ENCODE data around the gene TTC31. TPM values are rescaled to one million over a fixed set of nuclear protein-coding genes. Genes with fewer than 3 reads are reported as not detected.
"Not testable (repeated sequence)": the region's sequence is repeated elsewhere in the genome, so short reads cannot be mapped to it uniquely, and the experiment has no call there.

TTC31 gene
- total RNA-seq, 2 experiments from 2014 or later = 38.3 to 40.0 TPM

DNA sequence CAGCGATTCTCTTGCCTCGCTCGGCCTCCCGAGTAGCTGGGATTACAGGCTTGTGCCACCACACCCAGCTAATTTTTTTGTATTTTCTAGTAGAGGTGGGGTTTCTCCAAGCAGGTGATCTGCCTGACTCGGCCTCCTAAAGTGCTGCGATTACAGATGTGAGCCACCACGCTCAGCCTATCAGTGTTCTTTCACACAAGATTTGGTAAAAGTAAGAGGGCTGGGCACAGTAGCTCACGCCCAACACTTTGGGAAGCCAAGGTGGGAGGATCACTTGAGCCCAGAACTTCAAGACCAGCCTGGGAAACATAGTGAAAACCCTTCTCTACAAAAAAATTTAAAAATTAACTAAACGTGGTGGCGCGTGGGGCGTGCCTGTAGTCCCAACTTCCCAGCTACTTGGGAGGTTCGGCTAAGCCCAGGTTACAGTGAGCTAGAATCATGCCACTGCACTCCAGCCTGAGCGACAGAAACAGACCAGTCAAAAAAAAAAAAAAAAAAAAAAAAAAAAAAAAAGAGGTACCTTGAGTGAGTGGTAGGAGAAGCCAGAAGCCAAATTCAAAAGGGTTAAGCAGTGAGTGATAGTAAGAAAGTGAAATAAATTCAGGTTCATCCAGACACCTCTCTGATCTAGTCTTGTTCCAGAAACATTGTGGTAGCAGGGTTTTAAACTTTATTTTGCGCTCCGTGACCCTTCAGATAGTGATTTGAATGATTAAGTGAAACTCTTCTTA lies 11.4 kb upstream of the TTC31 start:
- ATAC-seq (peak; percentile 1), DNase-seq (no peak)
- ChIA-PET CTCF (interaction anchor here (0.8 to 3.0 kb wide), 6 partner anchors 11 to 137 kb away, joined by 3 to 26 read pairs (median 4); partner anchors contain the start of genes CCDC142 and TTC31), POLR2A (interaction anchor here (0.6 to 2.9 kb wide), 9 partner anchors 9 to 293 kb away, joined by 3 to 39 read pairs (median 4); partner anchors contain the start of genes CCDC142, DOK1, INO80B and LOXL3)
- Mint-ChIP-seq H3K9me3 (ENCODE audit: insufficient read depth) (no peaks in the 10 kb centered on the region), H3K27ac (peak overlapping the region; percentile 99), H3K27me3 (ENCODE audit: low read depth) (no peaks in the 10 kb centered on the region), H3K36me3 (ENCODE audit: low read depth) (peaks cover 42% of the 10 kb centered on the region), H3K4me3 (peak overlapping the region; percentile 98), H3K4me1 (ENCODE audit: low read depth) (peaks cover 34% of the 10 kb centered on the region)

DNA sequence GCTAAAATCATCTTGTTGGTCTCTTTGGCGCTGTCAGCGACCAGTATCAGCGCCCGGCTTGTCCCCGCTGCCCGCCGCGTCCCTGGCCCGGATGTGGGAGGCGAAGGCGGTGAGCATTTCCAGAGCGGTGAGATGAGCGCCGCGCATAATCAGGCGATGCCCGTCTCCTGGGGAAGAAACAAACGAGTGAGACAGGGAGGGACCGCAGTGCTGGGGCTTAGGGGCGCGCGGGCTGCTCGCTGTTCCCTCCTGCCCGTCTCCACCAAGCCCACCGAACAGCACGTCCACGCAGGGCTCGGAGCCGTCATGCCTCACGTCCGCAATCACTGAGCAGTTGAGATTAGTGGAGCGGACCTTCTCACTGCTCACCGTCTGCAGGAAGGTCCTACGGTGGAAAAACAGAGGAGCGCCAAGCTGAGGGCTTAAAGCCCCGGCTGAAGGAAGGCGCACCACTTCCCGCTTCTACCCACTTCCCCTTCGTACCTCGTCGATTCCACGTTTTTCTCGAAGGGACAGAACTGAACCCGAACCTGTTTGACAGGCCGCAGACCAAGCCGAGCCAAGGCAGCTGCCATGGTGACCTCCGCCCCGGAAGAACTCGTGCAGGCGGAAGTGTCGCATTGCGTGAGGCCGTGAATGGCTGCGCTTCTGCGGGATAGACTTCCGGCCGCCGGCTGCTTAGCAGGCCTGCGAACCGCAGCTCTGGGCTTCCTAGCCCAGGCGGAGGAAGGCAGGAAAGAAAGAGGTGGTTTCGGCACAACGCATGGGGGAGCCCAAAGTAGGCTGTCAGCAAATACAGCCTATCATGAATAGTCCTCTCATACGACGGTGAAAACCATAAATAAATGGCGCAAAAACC lies 10.6 kb upstream of the TTC31 start, which contains the start of gene MRPL53:
Gene MRPL53 (minus strand): TSS at position 595 of the 859 bp plus-strand sequence. CDS start 20 bp downstream, at position 575.
- Mint-ChIP-seq H3K27ac (peak within 1 kb of the TSS; percentile 99), H3K27me3 (ENCODE audit: low read depth) (no peaks in the 10 kb centered on the region), H3K9me3 (ENCODE audit: insufficient read depth) (no peaks in the 10 kb centered on the region), H3K4me1 (ENCODE audit: low read depth) (peaks cover 33% of the 10 kb centered on the region), H3K4me3 (peak within 1 kb of the TSS; percentile 98), H3K36me3 (ENCODE audit: low read depth) (peaks cover 46% of the 10 kb centered on the region)
- POLR2A ChIA-PET = interaction anchor here (0.6 to 2.9 kb wide), 14 partner anchors 10 to 294 kb away, joined by 3 to 39 read pairs (median 4); partner anchors contain the start of genes AUP1, CCDC142, DOK1 and HTRA2
- CTCF ChIA-PET = interaction anchor here (0.7 to 3.0 kb wide), 13 partner anchors 10 to 223 kb away, joined by 3 to 26 read pairs (median 5); partner anchors contain the start of genes AUP1, CCDC142, HTRA2 and INO80B
- peak; percentile 97 for DNase-seq
- ATAC-seq = peak; percentile 95

DNA sequence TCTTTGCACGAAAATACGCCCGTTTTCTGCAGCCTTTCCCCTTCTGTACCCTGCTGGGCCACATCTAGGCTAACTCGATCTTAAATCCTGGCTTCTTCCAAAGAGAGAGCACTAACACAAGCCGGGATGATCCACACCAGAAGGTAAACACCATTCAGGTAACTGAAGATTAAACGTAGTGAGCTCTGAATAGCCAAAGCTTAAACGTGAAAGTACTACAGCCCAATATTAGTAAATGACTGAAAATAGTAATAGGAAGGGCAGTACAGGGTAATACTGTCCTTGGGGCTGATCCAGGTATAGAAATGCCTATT lies 10.0 kb upstream of the TTC31 start:
- CTCF ChIA-PET = interaction anchor here (0.7 to 3.0 kb wide), 13 partner anchors 9 to 223 kb away, joined by 3 to 26 read pairs (median 5); partner anchors contain the start of genes AUP1, CCDC142, HTRA2 and INO80B
- Mint-ChIP-seq H3K27ac (peak overlapping the region; percentile 99), H3K9me3 (ENCODE audit: insufficient read depth) (no peaks in the 10 kb centered on the region), H3K4me3 (peak overlapping the region; percentile 98), H3K4me1 (ENCODE audit: low read depth) (peaks cover 36% of the 10 kb centered on the region), H3K27me3 (ENCODE audit: low read depth) (no peaks in the 10 kb centered on the region), H3K36me3 (ENCODE audit: low read depth) (peaks cover 50% of the 10 kb centered on the region)
- ATAC-seq (no peak), DNase-seq (no peak)
- POLR2A ChIA-PET = interaction anchor here (0.6 to 2.9 kb wide), 14 partner anchors 9 to 294 kb away, joined by 3 to 39 read pairs (median 4); partner anchors contain the start of genes AUP1, CCDC142, DOK1 and HTRA2

DNA sequence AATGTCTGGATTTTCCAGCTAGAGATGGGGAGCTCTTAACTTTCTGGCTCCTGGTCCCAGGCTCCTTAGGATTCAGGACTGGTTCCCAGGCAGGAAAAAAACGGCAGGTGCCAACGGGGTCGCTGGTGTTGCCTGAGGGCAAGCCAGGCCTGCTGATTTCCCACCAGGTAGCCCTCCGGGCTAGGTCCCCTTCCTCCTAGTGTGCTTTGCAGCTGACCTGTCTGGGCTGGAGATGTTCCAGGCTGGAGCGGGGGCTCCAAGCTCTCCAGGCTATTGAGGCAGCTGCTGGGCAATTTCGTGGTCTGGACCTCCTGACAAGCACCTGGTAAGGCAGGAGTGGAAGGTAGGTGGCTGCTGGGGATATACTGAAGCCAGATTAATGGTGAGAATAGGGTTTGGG lies 8.4 kb upstream of the TTC31 start:
- ATAC-seq = no peak
- POLR2A ChIA-PET = interaction anchor here (1.3 to 1.6 kb wide), 2 partner anchors 8 to 16 kb away, joined by 5 to 7 read pairs; partner anchors contain the start of genes CCDC142, TTC31 and WBP1

DNA sequence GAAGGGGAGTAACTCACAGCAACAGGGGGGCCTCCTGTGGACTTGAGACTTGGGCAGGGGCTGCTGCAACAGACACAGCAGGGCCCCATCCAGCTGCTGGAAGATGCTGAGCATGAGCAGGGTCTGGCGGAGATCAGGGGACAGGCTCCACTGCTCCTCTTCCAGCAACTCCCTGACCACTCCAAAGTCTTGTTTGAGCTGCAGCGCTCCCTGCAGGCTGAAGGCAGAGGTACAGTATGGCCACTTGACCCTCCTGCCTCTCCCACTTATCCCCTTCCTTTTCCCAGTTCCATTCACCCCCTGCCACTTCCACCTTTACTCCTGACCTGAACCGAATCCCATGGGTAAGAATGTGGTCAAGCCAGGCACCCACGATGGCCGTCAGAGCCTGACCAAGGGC lies 8.0 kb upstream of the TTC31 start:
- DNase-seq (no peak), ATAC-seq (no peak)
- ChIA-PET CTCF (interaction anchor here (0.8 to 2.5 kb wide), 7 partner anchors 8 to 225 kb away, joined by 3 to 11 read pairs (median 4); partner anchors contain the start of gene WBP1), POLR2A (interaction anchor here (1.3 to 1.6 kb wide), 2 partner anchors 8 to 17 kb away, joined by 5 to 7 read pairs; partner anchors contain the start of genes CCDC142, TTC31 and WBP1)
- Mint-ChIP-seq H3K4me1 (ENCODE audit: low read depth) (peaks cover 43% of the 10 kb centered on the region), H3K36me3 (ENCODE audit: low read depth) (peaks cover 54% of the 10 kb centered on the region), H3K27me3 (ENCODE audit: low read depth) (no peaks in the 10 kb centered on the region), H3K27ac (no peak overlapping the region), H3K9me3 (ENCODE audit: insufficient read depth) (no peaks in the 10 kb centered on the region), H3K4me3 (no peak overlapping the region)

More for the DNA sequence above, 8.4 kb upstream of the TTC31 start:
- Mint-ChIP-seq H3K27ac (no peak overlapping the region), H3K9me3 (ENCODE audit: insufficient read depth) (no peaks in the 10 kb centered on the region), H3K4me3 (no peak overlapping the region), H3K27me3 (ENCODE audit: low read depth) (no peaks in the 10 kb centered on the region), H3K36me3 (ENCODE audit: low read depth) (peaks cover 54% of the 10 kb centered on the region), H3K4me1 (ENCODE audit: low read depth) (peaks cover 42% of the 10 kb centered on the region)
- CTCF ChIA-PET = interaction anchor here (0.7 to 2.5 kb wide), 7 partner anchors 15 to 225 kb away, joined by 3 to 11 read pairs (median 3); partner anchors contain the start of gene WBP1
- no peak for DNase-seq

DNA sequence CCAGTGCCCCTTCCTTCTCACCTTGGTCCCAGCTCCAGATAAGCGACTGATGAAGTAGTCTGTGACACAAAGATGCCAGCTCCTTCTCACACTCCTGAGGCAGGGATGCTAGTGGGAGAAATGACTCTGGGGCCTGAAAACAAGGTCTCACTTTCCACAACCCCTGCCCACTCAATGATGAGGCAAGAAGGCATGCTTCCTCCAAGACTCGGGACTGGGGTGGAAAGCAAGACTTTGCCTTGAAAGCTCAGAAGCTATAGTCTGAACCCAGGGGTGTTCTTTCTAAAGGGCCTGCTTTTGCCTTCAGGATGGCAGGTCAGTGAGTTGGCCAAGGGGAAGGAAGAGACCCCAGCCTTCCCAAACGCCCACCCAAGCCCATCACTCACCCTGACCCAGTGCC lies 1.4 kb upstream of the TTC31 start:
- Mint-ChIP-seq H3K4me1 (ENCODE audit: low read depth) (peaks cover 42% of the 10 kb centered on the region), H3K9me3 (ENCODE audit: insufficient read depth) (no peaks in the 10 kb centered on the region), H3K27me3 (ENCODE audit: low read depth) (no peaks in the 10 kb centered on the region), H3K4me3 (peak overlapping the region; percentile 100), H3K36me3 (ENCODE audit: low read depth) (peaks cover 48% of the 10 kb centered on the region), H3K27ac (peak overlapping the region; percentile 43)
- ChIA-PET CTCF (interaction anchor here (0.7 to 7.0 kb wide), 12 partner anchors 9 to 112 kb away, joined by 3 to 101 read pairs (median 4); partner anchors contain the start of genes AUP1, HTRA2, INO80B and MOGS), POLR2A (interaction anchor here (0.6 to 4.1 kb wide), 11 partner anchors 9 to 356 kb away, joined by 3 to 39 read pairs (median 4); partner anchors contain the start of genes AUP1, DQX1, HTRA2 and INO80B)
- DNase-seq (no peak), ATAC-seq (no peak)

DNA sequence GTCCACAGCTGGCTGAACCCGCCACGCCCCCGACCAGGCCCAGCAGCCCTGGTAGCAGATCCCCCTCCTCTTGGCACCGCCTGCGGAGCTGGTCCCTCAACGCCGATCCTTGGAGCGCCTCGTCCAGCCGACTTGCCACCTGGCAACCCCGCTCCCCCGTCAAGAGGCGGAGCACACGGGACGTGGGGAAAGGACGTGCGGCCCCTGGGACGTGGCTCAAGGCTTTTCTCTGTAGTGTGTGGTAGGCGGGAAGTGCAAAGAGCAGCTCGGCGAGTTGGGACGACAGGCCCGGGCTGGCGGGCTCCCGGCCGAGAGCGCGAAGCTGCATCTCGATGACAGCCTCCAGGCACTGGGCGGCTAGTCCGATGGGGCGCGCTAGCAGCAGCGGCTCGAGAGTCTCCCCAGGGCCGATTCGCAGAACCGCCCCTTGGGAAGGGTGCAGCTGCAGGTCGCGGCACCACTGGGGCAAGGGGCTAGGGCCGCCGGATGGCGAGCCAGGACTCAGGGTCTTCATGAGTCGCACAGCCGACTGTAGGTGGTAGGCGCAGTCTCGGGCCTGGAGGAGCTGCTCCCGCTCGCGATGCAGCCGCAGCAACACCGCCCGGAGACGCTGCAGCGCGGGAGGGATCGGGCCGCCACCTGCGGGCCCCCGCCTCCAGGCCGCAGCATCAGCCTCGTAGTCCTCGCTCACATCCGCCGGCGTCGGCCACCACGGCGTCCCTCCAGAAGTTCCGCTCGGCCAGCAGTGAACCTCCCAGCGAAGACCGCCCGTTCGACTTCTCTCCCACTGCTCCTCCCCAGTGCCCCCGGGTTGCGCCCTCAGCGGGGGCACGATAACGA lies 700 bp upstream of the TTC31 start:
- ChIA-PET POLR2A (interaction anchor here (0.6 to 4.1 kb wide), 17 partner anchors 8 to 355 kb away, joined by 3 to 39 read pairs (median 5); partner anchors contain the start of genes AUP1, DQX1, HTRA2 and INO80B), CTCF (interaction anchor here (0.7 to 7.0 kb wide), 26 partner anchors 10 to 111 kb away, joined by 3 to 101 read pairs (median 7); partner anchors contain the start of genes AUP1, DQX1, HTRA2 and INO80B)
- DNase-seq = peak; percentile 71
- Mint-ChIP-seq H3K9me3 (ENCODE audit: insufficient read depth) (no peaks in the 10 kb centered on the region), H3K27ac (peak overlapping the region; percentile 100), H3K36me3 (ENCODE audit: low read depth) (peaks cover 48% of the 10 kb centered on the region), H3K4me1 (ENCODE audit: low read depth) (peaks cover 45% of the 10 kb centered on the region), H3K27me3 (ENCODE audit: low read depth) (no peaks in the 10 kb centered on the region), H3K4me3 (peak overlapping the region; percentile 100)
- ATAC-seq = peak; percentile 56

DNA sequence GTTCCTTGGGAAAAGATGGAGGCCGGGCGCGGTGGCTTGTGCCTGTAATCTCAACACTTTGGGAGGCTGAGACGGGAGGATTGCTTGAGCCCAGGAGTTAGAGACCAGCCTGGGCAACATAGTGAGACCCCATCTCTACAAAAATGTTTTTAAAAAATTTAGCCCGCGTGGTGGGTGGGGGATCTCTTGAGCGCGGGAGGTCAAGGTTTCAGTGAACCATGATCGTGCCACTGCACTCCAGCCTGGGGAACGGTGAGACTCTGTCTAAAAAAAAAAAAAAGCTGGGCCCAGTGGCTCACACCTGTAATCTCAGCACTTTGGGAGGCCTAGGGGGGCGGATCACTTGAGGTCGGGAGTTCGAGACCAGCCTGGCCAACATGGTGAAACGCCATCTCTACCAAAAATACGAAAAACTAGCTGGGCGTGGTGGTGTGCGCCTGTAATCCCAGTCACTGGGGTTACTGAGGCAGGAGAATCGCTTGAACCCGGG lies 839 bp downstream of the TTC31 start:
- H3K4me1 Mint-ChIP-seq (ENCODE audit: low read depth) = peaks cover 41% of the 10 kb centered on the region
- POLR2A ChIA-PET = interaction anchor here (0.6 to 4.1 kb wide), 9 partner anchors 9 to 1307 kb away, joined by 3 to 39 read pairs (median 11); partner anchors contain the start of genes AUP1, HTRA2, INO80B and MOGS

DNA sequence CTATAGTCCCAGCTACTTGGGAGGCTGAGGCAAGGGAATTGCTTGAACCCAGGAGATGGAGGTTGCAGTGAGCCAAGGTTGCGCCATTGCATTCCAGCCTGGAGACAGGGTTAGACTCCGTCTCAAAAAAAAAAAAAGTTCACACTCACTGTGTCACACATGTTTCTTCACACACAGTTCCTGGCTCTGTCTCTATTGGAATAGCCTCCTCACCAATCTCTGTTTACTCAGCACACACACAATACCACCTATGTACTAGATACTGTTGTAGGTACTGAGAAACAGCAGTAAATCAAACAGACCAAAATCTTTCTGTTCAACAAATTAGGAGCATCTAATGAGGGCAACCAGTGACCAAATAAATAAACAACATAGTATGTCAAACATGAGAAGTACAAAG lies 3.3 kb downstream of the TTC31 start:
- CTCF ChIA-PET = interaction anchor here (7.0 kb wide), 1 partner anchor 45 kb away, joined by 76 read pairs; the partner anchor contains the start of genes AUP1 and HTRA2
- ATAC-seq (no peak), DNase-seq (no peak)
- H3K36me3 Mint-ChIP-seq (ENCODE audit: low read depth) = peaks cover 44% of the 10 kb centered on the region
- no peak overlapping the region for H3K4me3 Mint-ChIP-seq
- H3K9me3 Mint-ChIP-seq (ENCODE audit: insufficient read depth) = no peaks in the 10 kb centered on the region
- POLR2A ChIA-PET = no interaction called here
- H3K27me3 Mint-ChIP-seq (ENCODE audit: low read depth) = no peaks in the 10 kb centered on the region
- H3K27ac Mint-ChIP-seq = no peak overlapping the region
- peaks cover 21% of the 10 kb centered on the region for H3K4me1 Mint-ChIP-seq (ENCODE audit: low read depth)

More for the DNA sequence above, 839 bp downstream of the TTC31 start:
- ATAC-seq; H3K9me3 Mint-ChIP-seq (ENCODE audit: insufficient read depth); H3K27me3 Mint-ChIP-seq (ENCODE audit: low read depth); DNase-seq: not testable (repeated sequence)
- peak overlapping the region; percentile 100 for H3K4me3 Mint-ChIP-seq
- H3K27ac Mint-ChIP-seq = peak overlapping the region; percentile 100
- CTCF ChIA-PET = interaction anchor here (1.0 to 7.0 kb wide), 17 partner anchors 9 to 118 kb away, joined by 3 to 101 read pairs (median 11); partner anchors contain the start of genes AUP1, HTRA2, INO80B and LBX2
- H3K36me3 Mint-ChIP-seq (ENCODE audit: low read depth) = peaks cover 43% of the 10 kb centered on the region

Measured in activated CD8-positive, alpha-beta T cell treated with anti-CD3 and anti-CD28 coated beads, Interleukin-2, amount 10 ng/mL, durations not matched to agents 7 days and 5 days (primary cell).